KG1 (cell line): Measurements from ENCODE around the gene PRCC.
"Not testable (repeated sequence)": the region's sequence is repeated elsewhere in the genome, so short reads cannot be mapped to it uniquely, and the experiment has no call there.

ENCODE experiments used
- DNase-seq: peaks from one replicate; lab custom pipeline; 2025; lab: John Stamatoyannopoulos, UW

Gene PRCC

DNA sequence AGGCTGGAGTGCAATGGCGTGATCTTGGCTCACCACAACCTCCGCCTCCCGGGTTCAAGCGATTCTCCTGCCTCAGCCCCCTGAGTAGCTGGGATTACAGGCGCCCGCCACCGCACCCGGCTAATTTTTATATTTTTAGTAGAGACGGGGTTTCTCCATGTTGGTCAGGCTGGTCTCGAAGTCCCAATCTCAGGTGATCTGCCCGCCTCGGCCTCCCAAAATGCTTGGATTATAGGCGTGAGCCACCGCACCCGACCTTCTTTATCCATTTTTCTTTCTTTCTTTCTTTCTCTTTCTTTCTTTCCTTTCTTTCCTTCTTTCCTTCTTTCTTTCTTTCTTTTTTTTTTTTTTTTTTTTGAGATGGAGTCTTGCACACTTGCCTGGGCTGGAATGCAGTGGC is 2.2 kb upstream of the PRCC start:
- DNase-seq = not testable (repeated sequence)

DNA sequence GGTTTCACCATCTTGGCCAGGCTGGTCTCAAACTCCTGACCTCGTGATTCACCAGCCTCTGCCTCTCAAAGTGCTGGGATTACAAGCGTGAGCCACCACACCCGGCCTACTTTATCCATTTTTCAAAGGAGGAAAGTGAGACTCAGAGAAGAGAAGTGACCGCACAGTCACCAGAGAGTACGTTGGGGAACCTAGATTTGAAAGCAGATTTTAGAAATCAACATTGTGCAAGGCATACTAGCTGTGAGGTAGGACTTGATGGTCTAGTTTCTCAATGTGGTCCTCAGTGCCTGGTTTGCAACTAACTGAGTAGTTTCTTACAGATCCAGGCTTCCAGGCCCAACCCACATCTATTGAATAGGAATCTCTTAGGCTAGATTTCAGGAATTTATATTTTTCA is 1.7 kb upstream of the PRCC start:
- no peak for DNase-seq

DNA sequence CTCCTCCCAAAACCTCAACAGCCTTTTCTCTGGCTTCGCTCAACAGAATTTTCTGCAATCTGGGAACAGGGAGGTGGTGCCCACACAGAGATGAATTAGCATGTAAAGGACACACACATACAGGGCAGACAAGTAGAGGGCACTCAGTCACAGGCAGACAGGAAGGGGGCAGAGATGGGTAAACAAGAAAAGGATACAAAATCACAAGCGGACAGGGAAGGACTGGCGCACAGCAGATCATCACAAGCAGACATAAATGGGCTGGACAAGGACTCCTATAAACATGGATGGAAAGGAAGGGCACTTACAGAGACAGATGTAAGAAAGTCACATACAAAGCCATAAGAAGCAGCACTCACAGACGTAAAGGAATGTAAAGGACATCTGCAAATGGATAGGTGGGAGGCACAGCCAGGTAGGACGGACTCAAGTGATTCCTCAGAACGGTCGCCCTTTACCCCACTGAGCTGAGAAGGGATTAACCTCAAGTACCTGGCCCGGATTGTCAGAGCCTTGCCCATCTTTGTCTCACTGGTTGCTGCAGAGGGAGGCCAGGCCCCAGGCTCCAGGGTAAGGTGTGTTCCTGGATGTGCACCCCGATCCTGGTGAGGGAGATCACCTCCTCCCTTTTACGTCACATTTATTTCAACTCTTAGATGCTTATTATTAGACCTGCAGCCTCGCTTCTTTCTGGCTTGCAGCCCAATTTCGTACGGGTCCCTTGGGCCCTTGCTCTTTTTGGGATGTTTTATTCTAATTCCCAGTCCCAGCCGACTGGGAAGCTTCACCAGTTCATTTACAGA is 836 bp upstream of the PRCC start:
- no peak for DNase-seq

DNA sequence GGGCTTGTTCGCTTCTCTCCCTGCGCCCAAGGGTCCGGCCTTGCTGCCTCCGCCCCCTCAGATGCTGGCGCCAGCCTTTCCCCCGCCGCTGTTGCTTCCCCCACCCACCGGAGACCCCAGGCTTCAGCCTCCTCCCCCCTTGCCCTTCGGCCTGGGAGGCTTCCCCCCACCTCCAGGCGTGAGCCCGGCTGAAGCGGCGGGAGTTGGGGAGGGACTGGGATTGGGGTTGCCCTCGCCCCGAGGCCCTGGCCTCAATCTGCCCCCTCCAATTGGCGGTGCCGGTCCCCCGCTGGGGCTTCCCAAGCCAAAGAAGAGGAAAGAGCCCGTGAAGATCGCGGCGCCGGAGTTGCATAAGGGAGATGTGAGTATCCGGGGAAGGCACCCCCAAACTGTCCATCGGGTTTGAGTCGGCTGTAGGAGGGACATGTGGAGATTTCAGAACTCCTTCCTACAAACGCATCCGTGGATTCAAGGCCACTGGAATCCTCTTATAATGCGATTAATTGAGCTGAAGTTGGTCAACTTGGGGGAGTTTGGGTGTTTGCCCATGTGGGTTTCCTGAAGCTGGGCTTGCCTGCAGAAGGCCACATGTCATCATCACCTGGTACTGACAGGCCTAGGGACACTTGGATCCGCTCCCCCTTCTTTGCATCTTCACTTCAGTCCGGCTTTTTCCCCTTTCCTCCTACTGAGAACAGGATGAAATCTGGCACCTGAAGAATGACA is 707 bp downstream of the PRCC start:
- no peak for DNase-seq

DNA sequence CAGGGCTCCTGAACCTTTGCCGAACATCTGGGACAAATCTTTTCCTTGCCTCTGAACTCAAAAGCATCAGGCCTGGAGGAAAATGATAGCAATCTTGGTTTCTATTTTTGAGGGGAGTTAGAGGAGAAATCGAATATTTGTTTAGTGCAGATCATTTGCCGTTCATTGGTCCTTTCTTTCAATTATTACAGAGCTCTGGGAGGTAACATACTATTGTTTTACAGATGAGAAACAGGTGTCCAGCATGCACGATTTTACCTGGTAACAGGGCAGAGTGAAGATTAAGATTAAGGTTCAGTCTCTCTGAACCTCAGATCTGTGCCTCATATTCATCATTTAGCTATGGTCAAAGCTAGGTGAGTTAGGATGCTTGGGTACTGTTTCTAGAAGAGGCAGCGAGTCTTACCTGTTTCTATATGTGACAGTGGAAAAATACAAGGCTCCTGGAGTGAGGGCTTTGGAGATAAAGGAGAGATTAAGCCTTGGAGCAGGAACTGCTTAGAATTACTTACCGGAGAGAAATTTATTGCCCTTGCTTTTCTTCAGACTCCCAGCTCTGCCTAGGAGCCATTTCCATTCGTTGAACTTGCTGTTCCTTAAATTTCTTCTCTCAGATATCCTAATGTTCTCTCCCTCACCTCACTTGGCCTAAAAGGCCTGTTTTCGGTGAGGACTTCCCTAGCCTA is 1.4 kb downstream of the PRCC start:
- no peak for DNase-seq

DNA sequence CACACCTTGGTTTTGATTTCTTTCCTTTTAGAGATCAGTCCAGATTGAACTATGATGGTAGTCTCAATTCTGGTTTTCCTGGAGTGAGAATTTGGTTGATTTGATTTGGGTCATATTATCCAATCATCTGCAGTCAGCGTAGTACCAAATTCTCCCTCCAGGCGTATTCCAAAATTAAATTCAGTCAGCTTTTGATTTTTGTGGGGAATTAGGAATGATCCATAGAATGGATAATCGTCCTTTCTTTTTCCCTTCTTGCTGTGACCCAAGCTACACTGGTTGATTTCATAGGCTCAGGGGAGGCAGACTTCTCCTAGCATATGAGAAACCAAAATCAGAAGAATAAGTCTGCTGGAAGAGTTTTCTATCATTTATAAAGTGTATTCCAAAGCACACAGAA is 4.9 kb downstream of the PRCC start:
- DNase-seq = no peak

DNA sequence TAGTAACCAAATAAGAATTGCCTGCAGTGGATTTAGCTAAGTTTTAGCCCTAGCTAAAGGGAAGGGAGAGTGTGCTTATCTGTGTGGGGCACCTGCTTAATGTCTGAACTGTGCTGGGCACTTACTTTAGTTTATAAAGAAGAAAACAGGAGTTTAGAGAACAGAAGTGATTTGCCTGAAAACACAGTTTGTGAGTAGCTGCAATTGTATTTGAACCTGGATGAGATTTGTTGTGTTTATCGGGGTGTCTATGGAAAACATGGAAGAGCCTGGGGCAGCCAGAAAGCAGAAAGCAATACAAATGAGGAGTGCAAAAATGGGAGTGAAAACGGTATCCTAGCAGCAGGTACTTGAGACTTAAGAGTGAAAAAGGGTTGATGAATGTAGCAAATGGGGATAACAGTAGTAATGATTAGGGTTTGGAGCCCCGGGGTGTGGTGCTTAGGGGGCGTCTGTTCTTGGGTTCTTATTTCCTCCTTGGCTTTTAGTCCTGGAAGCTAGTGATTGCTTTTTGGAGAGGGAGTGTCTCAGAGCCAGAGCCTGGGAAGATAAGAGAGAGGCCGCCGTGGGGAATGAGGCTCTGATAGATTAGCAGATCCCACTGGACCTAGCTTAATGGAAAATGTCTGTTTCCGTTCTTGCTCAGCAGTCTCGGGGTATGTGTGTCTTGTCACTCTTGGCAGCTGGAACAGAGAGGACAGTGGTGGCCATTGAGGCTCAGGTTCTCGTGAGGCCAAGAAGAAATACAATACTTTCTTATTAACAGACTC is 5.6 kb downstream of the PRCC start:
- no peak for DNase-seq

DNA sequence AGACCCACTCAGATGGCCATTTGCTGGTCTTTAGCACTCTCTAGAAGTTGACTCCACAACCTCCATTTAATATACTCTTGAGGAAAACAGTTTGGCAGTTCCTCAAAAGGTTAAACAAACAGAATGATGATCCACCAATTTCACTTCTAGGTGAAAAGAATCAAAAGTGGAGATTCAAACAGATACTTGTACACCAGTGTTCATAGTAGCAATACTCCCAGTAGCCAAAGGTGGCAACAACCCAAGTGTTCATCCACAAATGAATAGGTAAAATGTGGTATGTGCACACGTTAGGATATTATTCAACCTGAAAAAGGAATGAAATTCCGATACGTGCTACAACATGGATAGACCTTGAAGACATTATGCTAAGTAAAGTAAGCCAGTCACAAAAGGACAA is 6.3 kb downstream of the PRCC start:
- DNase-seq = no peak

DNA sequence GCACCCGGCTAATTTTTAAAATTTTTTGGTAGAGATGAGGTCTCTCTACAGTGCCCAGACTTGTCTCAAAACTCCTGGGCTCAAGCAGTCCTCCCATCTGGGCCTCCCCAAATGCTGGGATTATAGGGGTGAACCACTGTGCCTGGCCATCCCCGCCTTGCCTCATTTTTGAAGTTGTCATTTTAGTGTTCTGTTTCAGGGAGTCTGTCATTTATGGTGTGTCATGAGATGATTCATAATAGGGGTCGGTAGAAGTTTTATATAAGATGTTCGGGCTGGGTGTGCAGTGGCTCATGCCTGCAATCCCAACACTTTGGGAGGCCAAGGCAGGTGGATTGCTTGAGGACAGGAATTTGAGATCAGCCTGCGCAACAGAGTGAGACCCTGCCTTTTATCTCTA is 8.5 kb downstream of the PRCC start:
- DNase-seq = no peak

DNA sequence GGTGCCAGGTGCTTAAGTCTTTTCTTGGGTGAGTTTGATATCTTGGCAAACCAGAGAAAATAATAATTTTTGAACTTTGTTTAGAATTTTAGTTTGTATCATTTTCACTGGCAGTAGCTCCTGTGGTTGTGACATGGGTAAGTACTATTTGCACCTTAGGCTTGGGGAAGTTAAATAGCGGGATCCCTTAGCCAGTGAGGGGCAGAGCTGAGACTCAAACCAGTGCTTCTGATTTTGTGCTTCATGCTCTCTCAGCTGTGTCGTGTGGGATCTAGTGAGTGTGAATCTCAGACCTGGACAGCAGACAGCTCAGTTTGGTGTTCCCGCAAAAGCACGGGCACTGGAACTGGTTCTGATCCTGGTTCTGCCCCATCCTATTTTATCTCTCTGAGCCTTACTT is 9.6 kb downstream of the PRCC start:
- DNase-seq = no peak

DNA sequence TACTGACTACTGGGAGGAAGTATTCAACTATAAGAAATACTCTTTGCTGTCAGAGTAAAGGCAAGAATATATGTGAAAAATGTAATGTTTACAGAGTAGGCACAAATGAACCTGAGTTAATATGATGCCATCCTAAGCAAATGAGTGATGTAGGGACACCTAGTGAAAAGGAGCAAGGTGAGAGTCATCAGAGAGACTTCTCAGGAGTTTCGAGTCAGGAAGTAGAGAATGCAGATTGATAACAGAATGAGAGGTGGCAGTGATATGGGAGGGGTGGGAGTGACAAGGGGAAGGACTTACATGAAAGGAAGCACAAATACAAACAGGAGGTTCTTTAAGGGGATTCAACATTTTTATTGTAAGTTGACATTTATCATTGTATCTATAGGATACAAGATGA is 10.2 kb downstream of the PRCC start:
- no peak for DNase-seq

DNA sequence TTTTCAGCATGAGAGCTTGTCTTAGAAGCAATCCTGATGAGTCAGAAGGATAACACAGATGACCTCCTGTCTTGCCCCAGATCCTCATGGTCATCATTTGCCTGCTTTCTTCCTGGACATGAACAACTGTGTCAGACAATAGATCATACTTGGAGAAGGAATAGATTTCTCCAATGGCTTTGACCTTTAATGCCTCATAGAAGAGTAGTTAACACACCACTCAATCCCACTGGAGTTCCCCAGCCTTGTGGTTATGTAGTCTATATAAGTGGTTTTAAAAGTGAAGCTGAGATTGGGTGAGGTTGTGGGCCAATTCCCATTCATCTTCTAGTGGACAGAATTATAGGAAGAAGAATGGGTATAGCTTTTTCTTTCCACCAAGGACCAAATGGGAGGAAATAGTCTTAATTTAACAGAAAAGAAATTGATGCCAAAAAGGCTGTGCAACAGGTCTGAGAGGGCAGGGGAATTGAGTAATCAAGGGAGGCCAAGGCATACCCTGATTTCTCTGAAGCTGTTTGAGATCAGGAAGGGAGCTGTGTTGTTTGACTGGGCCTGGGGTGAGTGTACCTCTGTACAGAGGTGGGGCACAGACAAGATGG is 14.4 kb downstream of the PRCC start:
- DNase-seq = no peak

DNA sequence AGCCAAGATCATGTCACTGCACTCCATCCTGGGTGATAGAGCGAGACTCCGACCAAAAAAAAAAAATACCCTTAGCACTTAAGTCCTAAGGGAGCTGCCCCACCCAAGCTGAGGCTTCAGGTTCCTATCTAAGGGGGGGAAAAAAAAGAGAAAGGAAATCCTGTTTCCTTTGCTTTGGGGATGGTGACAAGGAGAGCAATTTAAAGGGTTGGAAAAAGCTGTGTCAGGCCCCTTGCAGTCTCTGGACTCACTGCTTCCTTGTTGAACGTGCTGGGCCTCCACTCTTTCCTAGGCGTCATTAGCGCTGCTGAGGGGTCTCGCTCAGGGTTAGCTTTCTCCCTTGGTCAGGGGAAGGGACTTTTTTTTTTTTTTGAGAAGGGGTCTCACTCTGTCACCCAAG is 18.1 kb downstream of the PRCC start:
- no peak for DNase-seq

DNA sequence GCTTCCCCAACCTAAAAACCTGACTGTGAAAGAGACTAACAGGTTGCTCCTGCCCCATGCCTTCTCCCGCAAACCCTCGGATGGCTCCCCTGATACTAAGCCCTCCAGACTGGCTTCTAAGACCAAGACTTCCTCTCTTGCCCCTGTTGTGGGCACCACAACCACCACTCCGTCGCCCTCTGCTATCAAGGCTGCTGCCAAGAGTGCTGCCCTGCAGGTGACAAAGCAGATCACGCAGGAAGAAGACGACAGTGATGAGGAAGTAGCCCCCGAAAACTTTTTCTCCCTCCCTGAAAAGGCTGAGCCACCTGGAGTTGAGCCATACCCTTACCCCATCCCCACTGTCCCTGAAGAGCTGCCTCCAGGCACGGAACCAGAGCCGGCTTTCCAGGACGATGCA is 19.3 kb downstream of the PRCC start:
- DNase-seq = no peak

DNA sequence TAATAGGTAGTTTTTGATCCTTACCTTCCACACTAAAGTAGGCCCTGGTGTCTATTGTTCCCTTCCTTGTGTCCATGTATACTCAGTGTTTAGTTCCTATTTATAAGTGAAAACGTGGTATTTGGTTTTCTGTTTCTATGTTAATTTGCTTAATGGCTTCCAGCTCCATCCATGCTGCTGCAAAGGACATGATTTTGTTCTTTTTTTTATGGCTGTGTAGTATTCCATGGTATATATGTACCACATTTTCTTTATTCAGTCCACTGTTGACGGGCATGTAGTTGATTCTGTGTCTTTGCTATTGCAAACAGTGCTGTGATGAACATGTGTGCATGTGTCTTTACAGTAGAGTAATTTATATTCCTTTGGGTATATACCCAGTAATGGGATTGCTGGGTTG is 20.8 kb downstream of the PRCC start:
- DNase-seq = no peak

DNA sequence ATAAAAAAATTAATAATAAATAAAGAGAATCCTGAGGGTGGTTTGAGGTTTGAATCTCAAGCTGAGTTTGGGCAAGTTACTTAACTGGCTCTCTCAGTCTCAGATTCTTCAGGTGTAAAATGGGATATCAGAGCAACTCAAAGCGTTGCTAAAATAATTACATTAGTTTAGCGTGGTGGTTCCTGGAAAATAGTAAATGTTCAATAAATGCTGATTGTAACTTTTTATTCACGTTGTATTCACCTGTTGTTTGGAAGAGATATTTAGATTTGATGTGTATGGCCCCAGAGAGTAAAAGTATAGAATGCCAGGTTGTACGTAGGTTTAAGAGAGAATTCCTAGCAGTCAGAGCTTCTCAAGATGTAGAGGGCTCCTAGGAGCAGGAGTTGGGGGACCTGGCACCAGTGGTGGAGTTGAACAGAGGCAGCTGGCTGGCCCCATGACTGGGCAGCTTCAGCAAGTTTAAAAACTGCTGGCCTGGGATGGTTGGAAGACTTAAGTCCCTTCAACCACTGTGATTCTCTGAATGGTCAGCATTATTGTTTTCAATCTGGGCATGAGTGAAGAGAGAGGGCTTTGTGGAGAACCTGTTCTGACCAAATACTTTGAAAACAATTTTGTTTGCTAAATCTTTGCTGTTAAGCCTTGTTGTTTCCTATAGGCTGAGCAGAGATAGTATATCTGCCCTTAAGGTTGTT is 22.4 kb downstream of the PRCC start:
- DNase-seq = no peak

DNA sequence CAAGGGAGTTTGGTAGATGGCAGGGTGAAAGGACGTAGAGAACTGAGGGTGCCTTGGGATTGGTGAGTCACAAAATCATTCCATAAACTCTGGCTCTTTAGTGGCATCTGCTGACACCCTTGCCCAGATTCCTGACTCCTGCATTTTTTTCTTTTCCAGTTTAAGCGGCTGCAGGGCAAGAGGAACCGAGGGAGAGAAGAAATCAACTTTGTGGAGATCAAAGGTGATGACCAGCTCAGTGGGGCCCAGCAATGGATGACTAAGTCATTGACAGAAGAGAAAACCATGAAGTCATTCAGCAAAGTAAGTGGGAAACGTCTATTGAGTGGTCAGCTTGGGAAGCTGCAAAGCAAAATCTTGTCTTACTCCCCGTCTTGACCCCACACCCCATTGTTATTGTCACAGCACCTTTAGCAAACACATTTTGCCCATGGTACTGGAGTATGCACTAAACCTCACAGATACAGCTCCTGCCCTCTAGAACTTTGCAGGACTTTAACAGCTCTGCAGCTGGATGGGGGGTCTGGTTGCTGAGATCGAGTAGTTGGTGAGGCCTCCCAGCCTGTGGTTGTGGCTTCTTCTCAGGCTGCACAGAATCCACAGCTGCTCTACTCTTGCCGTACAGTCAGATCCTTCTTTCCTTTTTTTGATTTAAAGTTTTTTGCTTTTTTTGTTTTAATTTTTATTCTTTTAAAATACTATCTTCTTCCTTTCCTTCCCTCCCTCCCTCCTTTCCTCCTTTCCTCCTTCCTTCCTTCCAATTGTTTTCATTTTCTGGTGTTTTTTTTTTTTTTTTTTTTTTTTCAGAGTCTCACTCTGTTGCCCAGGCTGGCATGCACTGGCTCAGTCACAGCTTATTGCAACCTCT is 27.4 kb downstream of the PRCC start:
- no peak for DNase-seq

DNA sequence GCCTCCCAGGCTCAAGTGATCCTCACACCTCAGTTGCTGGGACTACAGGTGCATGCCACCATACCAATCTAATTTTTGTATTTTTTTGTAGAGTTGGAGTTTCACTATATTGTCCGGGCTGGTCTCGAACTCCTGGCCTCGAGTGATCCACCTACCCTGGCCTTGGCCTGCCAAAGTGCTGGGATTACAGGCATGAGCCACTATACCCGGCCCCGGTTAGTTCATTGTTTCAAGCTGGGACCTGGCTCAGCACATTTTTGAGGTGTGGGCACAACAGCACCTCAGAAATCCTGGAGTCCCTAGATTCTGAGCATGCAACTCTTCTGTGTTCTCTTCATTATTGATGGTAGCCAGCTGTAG is 28.0 kb downstream of the PRCC start:
- DNase-seq = no peak

DNA sequence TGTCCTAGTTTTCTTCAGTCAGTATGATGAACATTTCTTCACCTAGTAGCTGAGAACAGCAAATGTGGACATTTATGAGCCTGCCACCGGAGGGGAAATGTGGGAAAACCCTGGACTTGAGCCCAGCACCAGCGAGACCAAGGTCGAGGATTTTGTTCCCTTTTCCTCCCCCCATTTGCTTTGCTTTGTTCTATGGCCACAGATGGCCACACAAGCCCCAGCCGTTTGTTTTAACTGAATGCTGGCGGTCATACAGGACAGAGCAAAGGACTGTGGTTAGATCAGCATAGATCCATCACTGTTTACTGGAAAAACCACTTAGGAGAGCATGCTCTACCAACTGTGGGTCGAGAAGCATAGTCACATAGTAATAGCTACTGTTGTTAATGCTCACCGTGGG is 28.5 kb downstream of the PRCC start:
- DNase-seq = no peak

DNA sequence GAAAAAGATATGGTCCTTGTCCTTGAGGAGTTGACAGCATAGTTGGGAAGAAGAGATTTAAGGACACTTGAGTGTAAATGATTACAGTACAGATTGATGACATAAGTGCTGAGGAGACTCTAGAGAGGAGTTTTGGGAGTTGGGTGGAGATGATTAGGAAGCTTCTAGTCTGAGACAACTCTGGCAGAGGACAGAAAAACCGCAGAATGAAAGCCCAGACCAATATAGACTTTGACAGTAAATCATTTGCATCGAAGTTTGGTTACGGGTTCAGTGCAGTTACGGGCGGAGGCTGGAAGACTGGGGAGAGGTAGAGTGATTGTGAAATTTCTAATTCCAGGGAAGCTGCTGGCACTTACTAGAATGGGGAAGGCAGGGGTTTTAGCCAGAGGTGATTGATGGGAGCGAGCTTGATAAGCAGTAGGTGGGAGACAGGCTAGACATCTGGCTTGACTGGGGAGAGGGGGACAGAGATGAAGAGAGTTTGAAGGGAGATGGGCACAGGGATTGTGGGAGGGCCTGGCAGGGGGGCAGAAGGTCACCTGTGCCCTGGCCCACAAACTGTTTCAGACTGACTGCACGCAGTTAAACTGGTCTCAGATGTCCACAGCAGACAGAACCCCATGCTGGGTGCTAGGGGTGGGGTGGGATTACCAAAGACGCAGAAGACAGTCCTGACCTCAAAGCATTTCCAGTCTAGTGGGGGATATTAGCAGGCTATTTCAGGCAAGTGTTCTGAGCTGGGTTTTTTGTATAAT is 29.2 kb downstream of the PRCC start:
- no peak for DNase-seq
